ENCODE measurements around the gene MFAP2. TPM values are rescaled to one million over a fixed set of nuclear protein-coding genes. Genes with fewer than 3 reads are reported as not detected.
A peak's percentile ranks its signal among the peaks of the same experiment; 100 is the strongest.

MFAP2 gene
- total and polyA plus RNA-seq, 2 of the 8 experiments (the other 6 are each of a cell fraction or from before 2014, with no cell fraction given), result 172 to 326 TPM

GRCh38 chr1:16979475-16980327 is 719 bp downstream of the MFAP2 start:
- H3K79me2 ChIP-seq (ENCODE audit: control insufficient read depth in 1 of 2, insufficient read depth in 2 of 2, low read length in 2 of 2), result peaks cover 0 to 27% of the 10 kb centered on the region in 2 experiments; a peak in 2 of 4 replicates
- WGBS, 2 experiments (ENCODE audit: extremely low coverage in 1 of 2, insufficient coverage in 1 of 2, insufficient read length in 1 of 2, insufficient replicate concordance in 2 of 2, low coverage in 1 of 2, low lambda C conversion rate in 2 of 2, missing lambda C conversion rate in 1 of 2), result 4% methylated on average over 27 of the region's 44 CpGs; no CpG with 5 or more reads in 1 of the 2 experiments
- POLR2A ChIA-PET (ENCODE audit: partially characterized antibody), result interaction anchor here (0.6 to 6.6 kb wide), 17 partner anchors 7 to 106 kb away, joined by 3 to 92 read pairs (median 4); partner anchors contain the start of gene CROCC

More at GRCh38 chr1:16979475-16980327, 719 bp downstream of the MFAP2 start:
- Histone ChIP-seq H2BK15ac (ENCODE audit: low read length) (0 out of 2 replicates have a peak overlapping the region, but pooled peaks have one; percentile 46), H3K9me3 (ENCODE audit: insufficient read depth in 2 of 2, low read depth in 1 of 2, low read length in 1 of 2) (no peaks in the 10 kb centered on the region), H3K4ac (replicated peaks; ENCODE audit: insufficient read length, low read depth, low read length) (peak overlapping the region; percentile 2), H3K56ac (replicated peaks; ENCODE audit: insufficient read length, low read depth, low read length) (peak overlapping the region; percentile 13), H4K91ac (replicated peaks; ENCODE audit: insufficient read length, low read length) (peak overlapping the region; percentile 29), H4K5ac (ENCODE audit: insufficient read length, low read depth, low read length) (peak overlapping the region; percentile 35), H3K4me1 (replicated peaks in 1 of 4; ENCODE audit: control insufficient read depth in 3 of 4, insufficient read depth in 4 of 4, low read length in 3 of 4) (peaks cover 0 to 20% (median 14%) of the 10 kb centered on the region in 4 experiments; a peak in 6 of 7 replicates), H3K36me3 (ENCODE audit: control insufficient read depth in 2 of 4, insufficient read depth in 4 of 4, low read length in 3 of 4) (peaks cover 5 to 27% (median 16%) of the 10 kb centered on the region in 4 experiments), H4K8ac (ENCODE audit: extremely low read depth, insufficient read depth, low read length) (peak overlapping the region; percentile 82), H3K4me2 (ENCODE audit: insufficient read depth in 1 of 2, low read depth in 2 of 2, low read length in 2 of 2) (peak overlapping the region; percentile 83 to 99), H4K20me1 (replicated peaks in 1 of 2; ENCODE audit: control insufficient read depth in 1 of 2, insufficient read depth in 2 of 2, low read length in 2 of 2) (peaks cover 10 to 18% of the 10 kb centered on the region in 2 experiments), H3K4me3 (ENCODE audit: extremely low read depth in 1 of 4, insufficient read depth in 2 of 4, low read depth in 3 of 4, low read length in 4 of 4) (peak overlapping the region; percentile 62 to 98 (median 86)), H2BK120ac (replicated peaks; ENCODE audit: low read depth, low read length) (no peak overlapping the region), H2AFZ (ENCODE audit: low read length) (no peak overlapping the region), H3K18ac (ENCODE audit: extremely low read depth, low read length) (peak overlapping the region; percentile 95), H3K27ac (ENCODE audit: low read depth, low read length) (no peak overlapping the region), H3K27me3 (replicated peaks in 1 of 4; ENCODE audit: control insufficient read depth in 3 of 4, extremely low read depth in 1 of 4, insufficient read depth in 3 of 4, low read length in 3 of 4) (peaks cover 0 to 3% (median 0%) of the 10 kb centered on the region in 4 experiments; a peak in 1 of 7 replicates), H3K14ac (ENCODE audit: insufficient read length) (no peak overlapping the region), H3K23ac (ENCODE audit: insufficient read length) (no peak overlapping the region), H2BK20ac (ENCODE audit: low read length) (no peak overlapping the region), H2BK12ac (ENCODE audit: low read depth, low read length) (peak overlapping the region; percentile 75; the same call in 1 of the 2 replicates), H2AK5ac (ENCODE audit: low read depth, low read length) (no peak overlapping the region; the same call in 1 of the 2 replicates), H3K79me1 (ENCODE audit: low read depth, low read length) (peaks cover 12% of the 10 kb centered on the region), H2BK5ac (ENCODE audit: low read depth, low read length) (peak overlapping the region; percentile 44; the same call in 1 of the 2 replicates), H3K23me2 (ENCODE audit: low read depth, low read length) (peaks cover 6% of the 10 kb centered on the region), H3K9ac (replicated peaks in 1 of 4; ENCODE audit: extremely low read depth in 1 of 4, low read depth in 3 of 4, low read length in 3 of 4) (peak overlapping the region; percentile 46 to 72 (median 54); a peak in 6 of 7 replicates)
- FAIRE-seq (no peak), DNase-seq (ENCODE audit: low read depth in 1 of 2, low spot score in 2 of 2) (peak in 1 of 2 experiments; percentile 71)
- no peak for TF ChIP-seq SRF (IDR thresholded peaks at IDR 0.05; ENCODE audit: low read depth, low read length)
- TF ChIP-seq SIN3A (conservative IDR thresholded peaks at IDR 0.05 in 1 of 2, IDR thresholded peaks at IDR 0.05 in 1 of 2; ENCODE audit: low read depth in 1 of 2, low read length in 2 of 2), result 0 out of 4 replicates have a peak, but pooled peaks of 1 of the 2 experiments have one; percentile 23
- 0 out of 2 replicates have a peak, but pooled peaks have one; percentile 55 for TF ChIP-seq TCF12 (IDR thresholded peaks at IDR 0.05; ENCODE audit: low read depth, low read length)
- peak in 1 of 2 experiments; percentile 10; a peak in 1 of 3 replicates for TF ChIP-seq POLR2A (IDR thresholded peaks at IDR 0.05; ENCODE audit: control extremely low read depth in 1 of 2, low read depth in 2 of 2, low read length in 2 of 2)
- CTCF ChIA-PET (ENCODE audit: partially characterized antibody), result interaction anchor here (0.9 to 14.2 kb wide), 8 partner anchors 8 to 359 kb away, joined by 3 to 267 read pairs (median 4); no protein-coding TSS in a partner anchor
